HepG2 (cell line): Measurements from ENCODE around the gene NTM.

Source experiments
- CBFB ChIP-seq: sonication (generic); formaldehyde crosslinking; IDR thresholded peaks from 2 replicates; pipeline ENCODE4 v1.4.0; 2020; ENCODE audit warnings: missing genetic modification reagents
- HIVEP1 ChIP-seq: sonication (generic); formaldehyde crosslinking; IDR thresholded peaks from 2 replicates; pipeline ENCODE4 v1.4.0; 2020; ENCODE audit warnings: mild to moderate bottlenecking, missing genetic modification reagents
- KLF6 ChIP-seq: IDR thresholded peaks from 2 replicates; pipeline ENCODE4 v1.8.0; 2016; ENCODE audit warnings: missing biosample characterization, missing genetic modification reagents
- MAF1 ChIP-seq: sonication (generic); formaldehyde crosslinking; IDR thresholded peaks from 2 replicates; pipeline ENCODE4 v1.5.0; 2020; ENCODE audit warnings: missing genetic modification reagents, borderline replicate concordance
- MBNL3 ChIP-seq: fragments of 250-450 bp; sonication (Bioruptor Pico); conservative IDR thresholded peaks from 2 replicates; pipeline ENCODE4 v1.8.0; 2022; ENCODE audit warnings: mild to moderate bottlenecking, inconsistent platforms
- NCOA2 ChIP-seq: sonication (generic); formaldehyde crosslinking; IDR thresholded peaks from 2 replicates; pipeline ENCODE4 v1.8.0; 2022; ENCODE audit warnings: inconsistent platforms
- POLR2AphosphoS5 ChIP-seq: IDR thresholded peaks from 2 replicates; pipeline ENCODE4 v1.6.1; 2012; ENCODE audit warnings: low read depth, low read length
- SAFB2 ChIP-seq: sonication (generic); formaldehyde crosslinking; IDR thresholded peaks from 2 replicates; pipeline ENCODE4 v1.5.1; 2020; ENCODE audit warnings: missing genetic modification reagents, low read depth, mild to moderate bottlenecking, borderline replicate concordance
- TCF12 ChIP-seq, 2 experiments: fragments of 450-650 bp in 1 of 2; sonication (generic) in 1 of 2; formaldehyde crosslinking in 1 of 2; IDR thresholded peaks; 2 replicates each; pipeline versions ENCODE4 v1.6.1 to v1.8.0; 2017 to 2022; ENCODE audit warnings: antibody characterized with exemption in 1 of 2, mild to moderate bottlenecking in 1 of 2, missing genetic modification reagents in 1 of 2, moderate library complexity in 1 of 2
- U2AF1 ChIP-seq: fragments of 200-400 bp; formaldehyde crosslinking; optimal IDR thresholded peaks from 2 replicates; pipeline ENCODE3; 2017; ENCODE audit warnings: mild to moderate bottlenecking, low read depth, low read length
- TF ChIP-seq, protein P1 (sequence below): sonication (generic); formaldehyde crosslinking; IDR thresholded peaks from 2 replicates; pipeline ENCODE4 v1.4.0; 2020; ENCODE audit warnings: missing genetic modification reagents

DNA sequence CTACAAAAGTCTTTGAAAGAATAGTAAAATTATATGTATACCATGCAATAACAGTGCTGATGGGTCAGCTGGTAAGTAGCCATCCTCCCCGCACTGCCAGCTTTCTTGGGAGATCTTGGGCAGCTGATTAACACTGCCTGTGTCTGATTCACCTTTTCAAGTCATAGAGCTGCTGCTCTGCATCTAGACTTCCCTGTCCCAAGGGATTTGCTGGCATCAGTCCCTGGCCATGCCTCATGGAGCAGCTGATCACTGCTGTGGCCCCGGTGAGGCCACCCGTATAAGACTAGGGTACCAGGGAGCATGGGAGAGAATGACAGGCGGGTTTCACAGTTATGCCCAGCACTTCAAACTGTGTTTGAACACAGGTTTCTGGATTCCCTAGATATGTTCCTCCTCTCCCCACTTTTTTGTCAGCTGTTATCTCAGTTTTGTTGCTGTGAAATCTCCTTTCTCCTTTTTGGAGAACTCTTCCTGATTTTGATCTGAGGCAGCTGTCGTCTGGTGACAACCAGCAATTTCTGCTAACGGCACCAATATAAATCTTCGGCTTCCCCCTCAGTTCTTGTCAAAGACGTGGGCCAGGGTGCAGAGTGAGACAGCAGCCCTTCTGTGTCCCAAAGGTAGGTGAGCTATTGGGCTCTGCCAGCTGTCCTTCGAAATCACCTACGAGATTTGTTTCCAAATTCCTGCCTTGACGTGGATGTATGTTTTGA lies 438.9 kb downstream of the NTM start:
- TF ChIP-seq TCF12 (IDR thresholded peaks at IDR 0.05), result no peak
- no peak for TF ChIP-seq TCF12 (CRISPR knock-in tag; IDR thresholded peaks at IDR 0.05)
- no peak for TF ChIP-seq MBNL3 (CRISPR knock-in tag)
- no peak for TF ChIP-seq U2AF1
- TF ChIP-seq MAF1 (CRISPR knock-in tag), result no peak
- no peak for TF ChIP-seq CBFB (CRISPR knock-in tag)
- TF ChIP-seq, protein P1, sequence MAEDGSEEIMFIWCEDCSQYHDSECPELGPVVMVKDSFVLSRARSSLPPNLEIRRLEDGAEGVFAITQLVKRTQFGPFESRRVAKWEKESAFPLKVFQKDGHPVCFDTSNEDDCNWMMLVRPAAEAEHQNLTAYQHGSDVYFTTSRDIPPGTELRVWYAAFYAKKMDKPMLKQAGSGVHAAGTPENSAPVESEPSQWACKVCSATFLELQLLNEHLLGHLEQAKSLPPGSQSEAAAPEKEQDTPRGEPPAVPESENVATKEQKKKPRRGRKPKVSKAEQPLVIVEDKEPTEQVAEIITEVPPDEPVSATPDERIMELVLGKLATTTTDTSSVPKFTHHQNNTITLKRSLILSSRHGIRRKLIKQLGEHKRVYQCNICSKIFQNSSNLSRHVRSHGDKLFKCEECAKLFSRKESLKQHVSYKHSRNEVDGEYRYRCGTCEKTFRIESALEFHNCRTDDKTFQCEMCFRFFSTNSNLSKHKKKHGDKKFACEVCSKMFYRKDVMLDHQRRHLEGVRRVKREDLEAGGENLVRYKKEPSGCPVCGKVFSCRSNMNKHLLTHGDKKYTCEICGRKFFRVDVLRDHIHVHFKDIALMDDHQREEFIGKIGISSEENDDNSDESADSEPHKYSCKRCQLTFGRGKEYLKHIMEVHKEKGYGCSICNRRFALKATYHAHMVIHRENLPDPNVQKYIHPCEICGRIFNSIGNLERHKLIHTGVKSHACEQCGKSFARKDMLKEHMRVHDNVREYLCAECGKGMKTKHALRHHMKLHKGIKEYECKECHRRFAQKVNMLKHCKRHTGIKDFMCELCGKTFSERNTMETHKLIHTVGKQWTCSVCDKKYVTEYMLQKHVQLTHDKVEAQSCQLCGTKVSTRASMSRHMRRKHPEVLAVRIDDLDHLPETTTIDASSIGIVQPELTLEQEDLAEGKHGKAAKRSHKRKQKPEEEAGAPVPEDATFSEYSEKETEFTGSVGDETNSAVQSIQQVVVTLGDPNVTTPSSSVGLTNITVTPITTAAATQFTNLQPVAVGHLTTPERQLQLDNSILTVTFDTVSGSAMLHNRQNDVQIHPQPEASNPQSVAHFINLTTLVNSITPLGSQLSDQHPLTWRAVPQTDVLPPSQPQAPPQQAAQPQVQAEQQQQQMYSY, result no peak
- no peak for TF ChIP-seq KLF6 (CRISPR knock-in tag)
- TF ChIP-seq SAFB2 (CRISPR knock-in tag), result no peak
- TF ChIP-seq POLR2AphosphoS5, result no peak
- no peak for TF ChIP-seq HIVEP1
- no peak for TF ChIP-seq NCOA2 (CRISPR knock-in tag)
